H9 (cell line): Measurements from ENCODE around the gene PLXNB3. TPM values are rescaled to one million over a fixed set of nuclear protein-coding genes. Genes with fewer than 3 reads are reported as not detected.

ENCODE experiments used
- DNase-seq: peaks from one replicate; pipeline ENCODE4 v3.0.0-alpha.2; 2017
- H2AFZ ChIP-seq: one replicate; pipeline ENCODE4 v1.6.1; 2013; ENCODE audit warnings: mild to moderate bottlenecking, low read length, control low read depth, moderate library complexity
- H2AK5ac ChIP-seq: 2 replicates; pipeline ENCODE4 v1.6.1; 2013; ENCODE audit warnings: low read length, control low read depth, mixed read lengths; ENCODE audit not compliant: insufficient read length
- H2BK120ac ChIP-seq: one replicate; pipeline ENCODE4 v1.6.1; 2013; ENCODE audit warnings: low read depth, mild to moderate bottlenecking, low read length, control low read depth, inconsistent platforms; ENCODE audit not compliant: poor library complexity, severe bottlenecking
- H2BK12ac ChIP-seq: 2 replicates; pipeline ENCODE4 v1.6.1; 2013; ENCODE audit warnings: low read length, control low read depth, mixed read lengths, low read depth; ENCODE audit not compliant: insufficient read length
- H2BK15ac ChIP-seq: 2 replicates; pipeline ENCODE4 v1.6.1; 2013; ENCODE audit warnings: low read depth, low read length, control low read depth
- H2BK20ac ChIP-seq: one replicate; pipeline ENCODE4 v1.6.1; 2013; ENCODE audit warnings: low read depth, mild to moderate bottlenecking, low read length, control low read depth, inconsistent platforms; ENCODE audit not compliant: poor library complexity, severe bottlenecking
- H2BK5ac ChIP-seq: 2 replicates; pipeline ENCODE4 v1.6.1; 2013; ENCODE audit warnings: low read length, control low read depth, mixed read lengths; ENCODE audit not compliant: insufficient read length
- H3K14ac ChIP-seq: 2 replicates; pipeline ENCODE4 v1.6.1; 2013; ENCODE audit warnings: low read length, control low read depth; ENCODE audit not compliant: insufficient read depth
- H3K18ac ChIP-seq: 2 replicates; pipeline ENCODE4 v1.6.1; 2013; ENCODE audit warnings: low read depth, mild to moderate bottlenecking, mixed read lengths, low read length, control low read depth; ENCODE audit not compliant: insufficient read length
- H3K23ac ChIP-seq: 2 replicates; pipeline ENCODE4 v1.6.1; 2013; ENCODE audit warnings: low read length, control low read depth, mixed read lengths, low read depth; ENCODE audit not compliant: insufficient read length
- H3K23me2 ChIP-seq: 2 replicates; pipeline ENCODE4 v1.6.1; 2013; ENCODE audit warnings: low read depth, mild to moderate bottlenecking, mixed read lengths, low read length, control low read depth; ENCODE audit not compliant: insufficient read length, poor library complexity, severe bottlenecking
- H3K27ac ChIP-seq: 2 replicates; pipeline ENCODE4 v1.5.1; 2013; ENCODE audit warnings: low read length, control low read depth, mixed read lengths, low read depth; ENCODE audit not compliant: insufficient read length
- H3K27me3 ChIP-seq: 2 replicates; pipeline ENCODE4 v1.6.1; 2013; ENCODE audit warnings: low read length, control low read depth, inconsistent platforms; ENCODE audit not compliant: insufficient read depth
- H3K4ac ChIP-seq: 2 replicates; pipeline ENCODE4 v1.6.1; 2013; ENCODE audit warnings: low read depth, mild to moderate bottlenecking, control low read depth, inconsistent platforms, low read length, moderate library complexity
- H3K4me1 ChIP-seq: 2 replicates; pipeline ENCODE4 v1.6.1; 2013; ENCODE audit warnings: low read length, control low read depth, inconsistent platforms; ENCODE audit not compliant: insufficient read depth
- H3K4me2 ChIP-seq: 2 replicates; pipeline ENCODE4 v1.6.1; 2013; ENCODE audit warnings: low read length, control low read depth, mixed read lengths; ENCODE audit not compliant: insufficient read length, insufficient read depth
- H3K56ac ChIP-seq: 2 replicates; pipeline ENCODE4 v1.6.1; 2013; ENCODE audit warnings: low read depth, mild to moderate bottlenecking, mixed read lengths, low read length, control low read depth; ENCODE audit not compliant: insufficient read length
- H3K79me1 ChIP-seq: 2 replicates; pipeline ENCODE4 v1.6.1; 2013; ENCODE audit warnings: low read depth, mild to moderate bottlenecking, moderate library complexity, low read length, control low read depth, inconsistent platforms; ENCODE audit not compliant: insufficient read depth, poor library complexity, severe bottlenecking
- H3K79me2 ChIP-seq: 2 replicates; pipeline ENCODE4 v1.6.1; 2013; ENCODE audit warnings: low read length, control low read depth, inconsistent platforms; ENCODE audit not compliant: insufficient read depth
- H3K9ac ChIP-seq: 2 replicates; pipeline ENCODE4 v1.6.1; 2013; ENCODE audit warnings: low read length, control low read depth, mixed read lengths; ENCODE audit not compliant: insufficient read length; ENCODE audit errors: extremely low read depth
- H3K9me3 ChIP-seq: one replicate; pipeline ENCODE4 v1.6.1; 2013; ENCODE audit warnings: low read depth, low read length, inconsistent platforms; ENCODE audit not compliant: control insufficient read depth
- H3T11ph ChIP-seq: one replicate; pipeline ENCODE4 v1.6.1; 2013; ENCODE audit warnings: mild to moderate bottlenecking, low read length, control low read depth, inconsistent platforms
- H4K20me1 ChIP-seq: one replicate; pipeline ENCODE4 v1.6.1; 2013; ENCODE audit not compliant: control insufficient read depth, insufficient read length, insufficient read depth
- H4K5ac ChIP-seq: 2 replicates; pipeline ENCODE4 v1.6.1; 2013; ENCODE audit warnings: low read depth, mild to moderate bottlenecking, mixed read lengths, low read length, control low read depth; ENCODE audit not compliant: insufficient read length
- H4K8ac ChIP-seq: replicated peaks from 2 replicates; pipeline ENCODE4 v1.6.1; 2013; ENCODE audit warnings: low read length, control low read depth, mixed read lengths, low read depth; ENCODE audit not compliant: insufficient read length
- H4K91ac ChIP-seq: 2 replicates; pipeline ENCODE4 v1.6.1; 2013; ENCODE audit warnings: low read depth, mild to moderate bottlenecking, moderate library complexity, mixed read lengths, low read length, control low read depth; ENCODE audit not compliant: insufficient read length
- H3K27ac Mint-ChIP-seq, 3 experiments: 2 replicates in 2 of 3; 3 replicates in 1 of 3; pipeline ENCODE4 v1.8.0; 2020 to 2021; ENCODE audit warnings: mixed read lengths in 3 of 3, mild to moderate bottlenecking in 1 of 3, moderate library complexity in 1 of 3
- H3K27me3 Mint-ChIP-seq: 2 replicates; pipeline ENCODE4 v1.8.0; 2021; ENCODE audit warnings: low read depth, mild to moderate bottlenecking, moderate library complexity, mixed read lengths
- H3K36me3 Mint-ChIP-seq, 3 experiments: 2 replicates in 2 of 3; 3 replicates in 1 of 3; pipeline ENCODE4 v1.8.0; 2020 to 2021; ENCODE audit warnings: low read depth in 3 of 3, mixed read lengths in 3 of 3; ENCODE audit not compliant: insufficient read depth in 1 of 3
- H3K4me1 Mint-ChIP-seq, 2 experiments: 2 replicates each; pipeline ENCODE4 v1.8.0; 2020; ENCODE audit warnings: mixed read lengths in 2 of 2
- H3K4me3 Mint-ChIP-seq, 2 experiments: 2 replicates in 1 of 2; 3 replicates in 1 of 2; pipeline ENCODE4 v1.8.0; 2020 to 2021; ENCODE audit warnings: mild to moderate bottlenecking in 2 of 2, mixed read lengths in 2 of 2, moderate library complexity in 1 of 2
- H3K9me3 Mint-ChIP-seq, 2 experiments: 2 replicates in 1 of 2; 3 replicates in 1 of 2; pipeline ENCODE4 v1.8.0; 2020; ENCODE audit warnings: mild to moderate bottlenecking in 2 of 2, mixed read lengths in 2 of 2, moderate library complexity in 1 of 2
- WGBS: extraction: QIAGEN DNeasy Blood & Tissue Kit; methylation state at CpG from one replicate; pipeline ENCODE4 v1.1.7; 2013; ENCODE audit warnings: missing lambda C conversion rate, low lambda C conversion rate, mixed read lengths; ENCODE audit not compliant: insufficient read length; ENCODE audit errors: extremely low coverage; 5-methylcytosine and 5-hydroxymethylcytosine counted together
- total RNA-seq: library from RNA; stranded (reverse); gene quantifications from 2 replicates; pipeline ENCODE4 v1.2.1, GENCODE V29; 2021
- TF ChIP-seq, protein P1 (sequence below): fragments of 200-600 bp; sonication (generic); conservative IDR thresholded peaks from 3 replicates; pipeline ENCODE4 v1.8.0; 2021; ENCODE audit warnings: antibody characterized with exemption, mild to moderate bottlenecking

The PLXNB3 gene
- total RNA-seq, 1 experiment from 2014 or later, result 1.9 TPM

DNA sequence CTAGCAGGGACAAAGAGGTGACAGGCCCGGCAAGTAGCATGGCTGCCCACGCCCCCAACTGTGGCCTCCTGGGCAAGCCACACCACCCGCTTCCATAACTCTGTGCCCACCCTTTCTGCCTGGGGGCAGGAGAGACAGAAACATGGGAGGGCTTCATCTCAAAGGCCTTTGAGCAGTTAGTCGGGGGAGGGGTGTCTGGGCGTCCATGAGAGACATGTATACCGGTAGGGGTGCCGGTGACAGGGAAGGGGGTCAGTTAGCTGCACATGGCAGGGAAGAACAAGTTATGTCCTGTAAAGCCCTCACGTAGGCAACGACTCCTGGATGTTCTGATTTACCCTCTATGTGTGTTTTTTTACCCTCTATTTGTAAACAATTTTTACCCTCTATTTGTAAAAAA, 57.0 kb downstream of the PLXNB3 start:
- Histone ChIP-seq H2AK5ac (no peak overlapping the region), H3K9ac (no peak overlapping the region), H4K20me1 (no peaks in the 10 kb centered on the region), H2AFZ (no peak overlapping the region), H3K79me1 (no peaks in the 10 kb centered on the region), H3K27ac (no peak overlapping the region), H3K9me3 (peaks cover 11% of the 10 kb centered on the region), H3T11ph (no peak overlapping the region), H3K27me3 (no peaks in the 10 kb centered on the region), H4K8ac (no peak overlapping the region), H3K4me1 (peaks cover 3% of the 10 kb centered on the region; the same call in 1 of the 2 replicates), H3K4ac (no peak overlapping the region), H2BK12ac (no peak overlapping the region), H4K91ac (no peak overlapping the region), H4K5ac (no peak overlapping the region), H3K14ac (no peak overlapping the region), H2BK15ac (no peak overlapping the region), H2BK120ac (no peak overlapping the region), H2BK5ac (no peak overlapping the region), H3K4me2 (no peak overlapping the region), H3K79me2 (peaks cover 46% of the 10 kb centered on the region; the same call in 1 of the 2 replicates), H2BK20ac (no peak overlapping the region), H3K23ac (no peak overlapping the region), H3K56ac (no peak overlapping the region), H3K18ac (no peak overlapping the region), H3K23me2 (no peaks in the 10 kb centered on the region)
- H3K4me3 Mint-ChIP-seq, result peak overlapping the region in 1 of 2 experiments; percentile 35; a peak in 1 of 5 replicates
- H3K27ac Mint-ChIP-seq, result no peak overlapping the region
- peaks cover 32 to 35% of the 10 kb centered on the region in 2 experiments for H3K4me1 Mint-ChIP-seq
- H3K36me3 Mint-ChIP-seq, result peaks cover 4 to 24% (median 17%) of the 10 kb centered on the region in 3 experiments; a peak in 6 of 7 replicates
- TF ChIP-seq, protein P1, sequence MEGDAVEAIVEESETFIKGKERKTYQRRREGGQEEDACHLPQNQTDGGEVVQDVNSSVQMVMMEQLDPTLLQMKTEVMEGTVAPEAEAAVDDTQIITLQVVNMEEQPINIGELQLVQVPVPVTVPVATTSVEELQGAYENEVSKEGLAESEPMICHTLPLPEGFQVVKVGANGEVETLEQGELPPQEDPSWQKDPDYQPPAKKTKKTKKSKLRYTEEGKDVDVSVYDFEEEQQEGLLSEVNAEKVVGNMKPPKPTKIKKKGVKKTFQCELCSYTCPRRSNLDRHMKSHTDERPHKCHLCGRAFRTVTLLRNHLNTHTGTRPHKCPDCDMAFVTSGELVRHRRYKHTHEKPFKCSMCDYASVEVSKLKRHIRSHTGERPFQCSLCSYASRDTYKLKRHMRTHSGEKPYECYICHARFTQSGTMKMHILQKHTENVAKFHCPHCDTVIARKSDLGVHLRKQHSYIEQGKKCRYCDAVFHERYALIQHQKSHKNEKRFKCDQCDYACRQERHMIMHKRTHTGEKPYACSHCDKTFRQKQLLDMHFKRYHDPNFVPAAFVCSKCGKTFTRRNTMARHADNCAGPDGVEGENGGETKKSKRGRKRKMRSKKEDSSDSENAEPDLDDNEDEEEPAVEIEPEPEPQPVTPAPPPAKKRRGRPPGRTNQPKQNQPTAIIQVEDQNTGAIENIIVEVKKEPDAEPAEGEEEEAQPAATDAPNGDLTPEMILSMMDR, result no peak
- no peak for DNase-seq
- peaks cover 70 to 74% of the 10 kb centered on the region in 2 experiments for H3K9me3 Mint-ChIP-seq
- WGBS, result no CpG with 5 or more reads among the region's 9 CpGs
- no peaks in the 10 kb centered on the region for H3K27me3 Mint-ChIP-seq
